Measurements from ENCODE around the gene PDIA6.

Gene PDIA6

DNA sequence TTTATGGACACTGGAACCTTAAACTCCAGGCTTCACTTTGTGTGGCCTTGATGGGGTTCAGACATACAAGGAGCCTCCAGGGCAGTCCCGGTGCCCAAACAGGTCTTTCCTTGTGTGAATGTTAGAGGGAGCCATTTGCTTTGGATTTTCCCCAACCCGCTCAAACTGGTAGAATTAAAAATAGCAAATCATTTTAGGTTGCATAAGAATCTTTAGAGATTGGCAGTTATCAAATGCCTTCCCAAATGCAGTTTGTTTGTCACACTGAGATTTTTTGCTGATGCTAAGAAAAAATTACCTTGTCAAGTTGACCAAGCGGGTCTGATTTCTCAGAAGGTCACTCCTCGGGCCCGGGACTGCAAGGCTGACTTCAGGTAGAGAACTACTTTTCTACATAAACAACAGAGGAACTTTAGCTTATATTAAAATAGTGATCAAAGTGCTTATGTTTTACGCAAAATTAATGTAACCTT lies 54.7 kb downstream of the PDIA6 start:
- TF ChIP-seq CTCF (conservative IDR thresholded peaks at IDR 0.05; ENCODE audit: low read depth, low read length) = no peak
- no peaks in the 10 kb centered on the region for H3K79me2 ChIP-seq (ENCODE audit: insufficient read depth, low read depth)
- H4K20me1 ChIP-seq (ENCODE audit: insufficient read depth) = no peaks in the 10 kb centered on the region
- no peaks in the 10 kb centered on the region for H3K4me1 ChIP-seq (ENCODE audit: low read depth, poor library complexity, severe bottlenecking)
- H3K4me3 ChIP-seq (IDR thresholded peaks at IDR 0.05; ENCODE audit: insufficient read depth, low read depth, low read length) = no peak overlapping the region
- H3K4me2 ChIP-seq = no peak overlapping the region
- H3K9ac ChIP-seq = no peak overlapping the region
- H3K27me3 ChIP-seq (ENCODE audit: insufficient read depth, low read depth) = no peaks in the 10 kb centered on the region
- no peaks in the 10 kb centered on the region for H3K36me3 ChIP-seq (ENCODE audit: insufficient read depth)
- H2AFZ ChIP-seq (ENCODE audit: low read depth) = no peak overlapping the region
- no peak overlapping the region for H3K27ac ChIP-seq

DNA sequence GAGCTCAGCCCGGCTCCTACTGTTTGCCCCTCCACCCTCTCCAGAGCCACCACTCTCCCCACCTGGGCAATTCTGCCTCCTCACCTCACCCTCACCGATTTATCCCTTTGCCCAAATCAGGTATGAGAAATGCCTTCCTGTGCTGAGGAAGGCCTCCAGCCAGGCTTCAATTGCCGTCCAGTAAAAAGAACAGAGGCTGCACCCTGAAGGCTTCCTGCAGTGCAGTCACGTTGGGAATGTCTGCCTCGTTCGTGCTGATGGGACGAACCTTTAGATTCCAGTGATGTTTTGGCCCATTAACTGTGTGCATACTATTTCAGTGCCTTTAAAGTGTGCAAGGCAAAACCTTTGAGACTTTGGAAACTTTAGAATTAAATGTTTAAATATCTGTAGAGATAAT lies 57.0 kb downstream of the PDIA6 start:
- no peaks in the 10 kb centered on the region for H3K27me3 ChIP-seq (ENCODE audit: insufficient read depth, low read depth)
- no peaks in the 10 kb centered on the region for H3K79me2 ChIP-seq (ENCODE audit: insufficient read depth, low read depth)
- no peak for TF ChIP-seq CTCF (conservative IDR thresholded peaks at IDR 0.05; ENCODE audit: low read depth, low read length)
- H3K27ac ChIP-seq = no peak overlapping the region
- H3K4me1 ChIP-seq (ENCODE audit: low read depth, poor library complexity, severe bottlenecking) = no peaks in the 10 kb centered on the region
- H3K4me2 ChIP-seq = no peak overlapping the region
- no peak overlapping the region for H2AFZ ChIP-seq (ENCODE audit: low read depth)
- no peaks in the 10 kb centered on the region for H4K20me1 ChIP-seq (ENCODE audit: insufficient read depth)
- H3K36me3 ChIP-seq (ENCODE audit: insufficient read depth) = no peaks in the 10 kb centered on the region
- no peak overlapping the region for H3K9ac ChIP-seq
- no peak overlapping the region for H3K4me3 ChIP-seq (IDR thresholded peaks at IDR 0.05; ENCODE audit: insufficient read depth, low read depth, low read length)

GRCh38 chr2:10753876-10754275 lies 58.7 kb downstream of the PDIA6 start:
- no peak overlapping the region for H3K9ac ChIP-seq
- no peaks in the 10 kb centered on the region for H4K20me1 ChIP-seq (ENCODE audit: insufficient read depth)
- H3K4me1 ChIP-seq (ENCODE audit: low read depth, poor library complexity, severe bottlenecking) = no peaks in the 10 kb centered on the region
- no peak for TF ChIP-seq CTCF (conservative IDR thresholded peaks at IDR 0.05; ENCODE audit: low read depth, low read length)
- no peak overlapping the region for H3K4me2 ChIP-seq
- no peaks in the 10 kb centered on the region for H3K36me3 ChIP-seq (ENCODE audit: insufficient read depth)
- H3K4me3 ChIP-seq (IDR thresholded peaks at IDR 0.05; ENCODE audit: insufficient read depth, low read depth, low read length) = no peak overlapping the region
- no peak overlapping the region for H2AFZ ChIP-seq (ENCODE audit: low read depth)
- no peaks in the 10 kb centered on the region for H3K79me2 ChIP-seq (ENCODE audit: insufficient read depth, low read depth)
- H3K27me3 ChIP-seq (ENCODE audit: insufficient read depth, low read depth) = no peaks in the 10 kb centered on the region
- H3K27ac ChIP-seq = no peak overlapping the region

DNA sequence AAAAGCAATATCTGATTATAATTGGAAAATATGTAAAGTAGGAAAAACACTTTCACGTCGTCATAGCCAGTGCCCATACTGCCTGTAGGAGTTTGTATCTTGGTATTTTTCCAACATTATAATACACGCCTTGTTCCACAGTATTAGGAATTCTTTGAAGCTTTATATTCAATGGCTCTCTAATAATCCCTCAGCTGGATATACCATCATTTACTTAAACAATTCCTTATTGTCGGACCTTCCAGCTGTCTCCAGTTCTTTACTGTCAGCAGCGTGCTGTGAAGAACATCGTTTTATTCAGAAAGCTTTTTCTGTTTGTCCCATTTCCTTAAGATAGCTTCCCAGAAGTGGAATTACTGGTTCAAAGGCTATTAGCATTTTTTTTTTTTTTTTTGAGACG lies 59.4 kb downstream of the PDIA6 start:
- TF ChIP-seq CTCF (conservative IDR thresholded peaks at IDR 0.05; ENCODE audit: low read depth, low read length) = no peak
- Histone ChIP-seq H4K20me1 (ENCODE audit: insufficient read depth) (no peaks in the 10 kb centered on the region), H3K27ac (no peak overlapping the region), H3K79me2 (ENCODE audit: insufficient read depth, low read depth) (no peaks in the 10 kb centered on the region), H3K4me1 (ENCODE audit: low read depth, poor library complexity, severe bottlenecking) (no peaks in the 10 kb centered on the region), H3K9ac (no peak overlapping the region), H2AFZ (ENCODE audit: low read depth) (no peak overlapping the region), H3K27me3 (ENCODE audit: insufficient read depth, low read depth) (no peaks in the 10 kb centered on the region), H3K4me2 (no peak overlapping the region), H3K4me3 (IDR thresholded peaks at IDR 0.05; ENCODE audit: insufficient read depth, low read depth, low read length) (no peak overlapping the region), H3K36me3 (ENCODE audit: insufficient read depth) (no peaks in the 10 kb centered on the region)
